Cardiac muscle cell (in vitro differentiated cells and primary cell): ENCODE data around the gene GPD1L. TPM values are rescaled to one million over a fixed set of nuclear protein-coding genes. Genes with fewer than 3 reads are reported as not detected.

ENCODE experiments used
- DNase-seq, 2 donors: peaks; one replicate each; pipeline versions ENCODE4 v3.0.0 to v3.0.0-alpha.2; 2010 to 2017; ENCODE audit warnings: low read depth in 1 of 2, low spot score in 1 of 2
- H3K27ac ChIP-seq: fragments of 200-600 bp; sonication (generic); 2 replicates; pipeline ENCODE4 v1.5.1; 2016
- H3K27me3 ChIP-seq: fragments of 200-600 bp; sonication (generic); 2 replicates; pipeline ENCODE4 v1.6.0; 2016; ENCODE audit warnings: control low read depth
- H3K36me3 ChIP-seq: fragments of 200-600 bp; sonication (generic); 2 replicates; pipeline ENCODE4 v1.5.1; 2016; ENCODE audit warnings: control low read depth
- H3K4me1 ChIP-seq: fragments of 200-600 bp; sonication (generic); 2 replicates; pipeline ENCODE4 v1.8.1; 2017; ENCODE audit warnings: low read depth, mild to moderate bottlenecking, mixed run types
- H3K4me3 ChIP-seq: fragments of 200-600 bp; sonication (generic); 2 replicates; pipeline ENCODE4 v1.5.1; 2016; ENCODE audit warnings: mild to moderate bottlenecking
- H3K9me3 ChIP-seq: fragments of 200-600 bp; sonication (generic); 2 replicates; pipeline ENCODE4 v1.5.1; 2017; ENCODE audit warnings: low read depth, mild to moderate bottlenecking, control low read depth
- polyA plus RNA-seq: library from polyadenylated mRNA; unstranded; fragments of >200 nt; fragmentation: Nextera tagmentation; extraction: Ambion mirVana; gene quantifications from 2 replicates; pipeline ENCODE4 v1.2.1, GENCODE V29; 2016
- total RNA-seq: library from RNA; depleted of rRNA; stranded (reverse); fragments of >200 nt; gene quantifications from 2 replicates; pipeline ENCODE4 v1.2.3, GENCODE V29; 2016
- TF ChIP-seq, protein P1 (sequence below): IDR thresholded peaks from 2 replicates; pipeline ENCODE4 v1.5.1; 2012; ENCODE audit warnings: low read depth, mild to moderate bottlenecking, low read length

The GPD1L gene
- total and polyA plus RNA-seq, 2 experiments from 2014 or later = 19.4 to 20.1 TPM

DNA sequence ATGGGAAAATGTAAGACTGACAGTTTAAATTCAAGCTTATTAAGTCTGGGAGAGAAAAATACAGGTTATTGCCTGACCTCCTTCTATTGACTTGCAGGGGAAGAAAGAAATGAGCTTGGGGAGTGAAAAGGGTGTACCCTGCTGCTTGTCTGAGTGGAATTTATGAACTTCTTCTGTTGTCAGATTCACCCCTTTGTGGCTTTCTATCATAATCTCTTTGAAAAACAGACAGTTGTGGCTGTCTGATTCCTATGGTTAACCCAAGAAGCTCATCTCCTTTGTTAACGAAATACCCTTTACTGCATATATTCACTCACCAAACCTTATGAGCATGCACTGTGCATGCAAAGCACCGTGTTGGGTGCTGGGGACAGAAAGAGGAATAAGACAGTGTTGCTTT lies 22.5 kb downstream of the GPD1L start:
- H3K36me3 ChIP-seq = no peaks in the 10 kb centered on the region
- TF ChIP-seq, protein P1, sequence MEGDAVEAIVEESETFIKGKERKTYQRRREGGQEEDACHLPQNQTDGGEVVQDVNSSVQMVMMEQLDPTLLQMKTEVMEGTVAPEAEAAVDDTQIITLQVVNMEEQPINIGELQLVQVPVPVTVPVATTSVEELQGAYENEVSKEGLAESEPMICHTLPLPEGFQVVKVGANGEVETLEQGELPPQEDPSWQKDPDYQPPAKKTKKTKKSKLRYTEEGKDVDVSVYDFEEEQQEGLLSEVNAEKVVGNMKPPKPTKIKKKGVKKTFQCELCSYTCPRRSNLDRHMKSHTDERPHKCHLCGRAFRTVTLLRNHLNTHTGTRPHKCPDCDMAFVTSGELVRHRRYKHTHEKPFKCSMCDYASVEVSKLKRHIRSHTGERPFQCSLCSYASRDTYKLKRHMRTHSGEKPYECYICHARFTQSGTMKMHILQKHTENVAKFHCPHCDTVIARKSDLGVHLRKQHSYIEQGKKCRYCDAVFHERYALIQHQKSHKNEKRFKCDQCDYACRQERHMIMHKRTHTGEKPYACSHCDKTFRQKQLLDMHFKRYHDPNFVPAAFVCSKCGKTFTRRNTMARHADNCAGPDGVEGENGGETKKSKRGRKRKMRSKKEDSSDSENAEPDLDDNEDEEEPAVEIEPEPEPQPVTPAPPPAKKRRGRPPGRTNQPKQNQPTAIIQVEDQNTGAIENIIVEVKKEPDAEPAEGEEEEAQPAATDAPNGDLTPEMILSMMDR = no peak
- no peaks in the 10 kb centered on the region for H3K9me3 ChIP-seq
- no peak for DNase-seq
- H3K4me3 ChIP-seq = no peak overlapping the region
- peaks cover 10% of the 10 kb centered on the region for H3K4me1 ChIP-seq
- H3K27me3 ChIP-seq = no peaks in the 10 kb centered on the region
- H3K27ac ChIP-seq = no peak overlapping the region

DNA sequence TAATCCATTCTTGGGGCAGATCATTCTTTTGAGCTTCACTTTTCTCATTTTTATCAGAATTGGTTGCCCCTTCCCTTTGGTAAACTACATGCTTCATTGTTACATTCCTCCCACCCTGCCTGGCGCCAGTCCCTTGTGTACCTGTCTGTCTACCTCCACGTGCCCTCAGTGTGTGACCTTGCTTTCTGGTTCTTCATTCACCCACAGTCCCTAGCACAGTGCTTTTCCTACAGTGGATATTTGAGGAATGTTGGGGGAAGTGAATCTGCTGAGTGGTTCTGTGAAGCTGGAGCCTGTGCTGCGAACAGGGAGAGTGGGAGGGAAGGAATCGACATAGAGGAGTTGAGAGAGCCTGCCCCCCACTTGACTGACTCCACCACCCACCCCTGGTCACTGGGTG lies 23.4 kb downstream of the GPD1L start:
- Histone ChIP-seq H3K9me3 (no peaks in the 10 kb centered on the region), H3K27ac (no peak overlapping the region), H3K27me3 (no peaks in the 10 kb centered on the region), H3K4me3 (no peak overlapping the region), H3K36me3 (no peaks in the 10 kb centered on the region), H3K4me1 (peaks cover 10% of the 10 kb centered on the region)
- no peak for DNase-seq
- TF ChIP-seq, protein P1 = no peak

DNA sequence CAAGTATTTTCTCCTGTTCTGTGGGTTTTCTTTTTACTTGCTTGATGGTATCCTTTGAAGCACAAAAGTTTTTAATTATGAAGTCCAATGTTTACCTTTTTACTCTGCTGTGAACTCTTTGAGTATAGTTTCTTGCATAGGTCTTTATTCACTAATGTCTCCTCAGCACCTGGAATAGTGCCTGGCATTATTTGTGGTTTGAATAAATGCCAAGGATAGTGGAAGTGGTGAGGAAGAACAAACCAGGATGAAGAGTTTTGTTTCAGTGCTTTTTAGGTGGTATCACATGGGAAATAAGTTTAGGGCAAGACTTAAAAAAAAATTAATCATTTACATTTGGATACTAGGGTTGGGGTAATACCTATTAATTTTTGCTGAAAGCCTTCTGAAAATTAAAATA lies 25.7 kb downstream of the GPD1L start:
- Histone ChIP-seq H3K4me3 (no peak overlapping the region), H3K9me3 (no peaks in the 10 kb centered on the region), H3K36me3 (no peaks in the 10 kb centered on the region), H3K4me1 (peaks cover 2% of the 10 kb centered on the region), H3K27ac (no peak overlapping the region), H3K27me3 (no peaks in the 10 kb centered on the region)
- TF ChIP-seq, protein P1 = no peak
- DNase-seq = no peak

DNA sequence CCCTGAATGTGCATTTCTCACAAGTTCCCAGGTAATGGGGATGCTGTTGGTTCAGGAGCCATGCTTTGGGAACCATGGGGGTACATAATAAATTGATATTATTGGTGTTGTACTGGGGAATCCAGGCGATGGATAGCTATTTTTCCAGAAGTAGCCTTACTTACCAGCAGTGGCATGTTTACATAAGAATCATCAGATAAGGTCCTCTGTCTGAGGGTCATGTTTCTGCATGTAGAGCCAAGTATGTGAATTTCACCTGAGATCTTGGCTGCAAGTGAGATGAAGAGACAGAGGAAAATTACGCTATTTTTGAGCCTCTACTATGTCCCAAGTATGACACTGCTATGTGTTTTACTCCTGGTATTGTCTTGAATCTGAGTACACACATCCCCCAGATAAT lies 26.3 kb downstream of the GPD1L start:
- Histone ChIP-seq H3K9me3 (no peaks in the 10 kb centered on the region), H3K27me3 (no peaks in the 10 kb centered on the region), H3K4me3 (no peak overlapping the region), H3K36me3 (no peaks in the 10 kb centered on the region), H3K4me1 (peaks cover 3% of the 10 kb centered on the region), H3K27ac (no peak overlapping the region)
- DNase-seq = no peak
- TF ChIP-seq, protein P1 = no peak

DNA sequence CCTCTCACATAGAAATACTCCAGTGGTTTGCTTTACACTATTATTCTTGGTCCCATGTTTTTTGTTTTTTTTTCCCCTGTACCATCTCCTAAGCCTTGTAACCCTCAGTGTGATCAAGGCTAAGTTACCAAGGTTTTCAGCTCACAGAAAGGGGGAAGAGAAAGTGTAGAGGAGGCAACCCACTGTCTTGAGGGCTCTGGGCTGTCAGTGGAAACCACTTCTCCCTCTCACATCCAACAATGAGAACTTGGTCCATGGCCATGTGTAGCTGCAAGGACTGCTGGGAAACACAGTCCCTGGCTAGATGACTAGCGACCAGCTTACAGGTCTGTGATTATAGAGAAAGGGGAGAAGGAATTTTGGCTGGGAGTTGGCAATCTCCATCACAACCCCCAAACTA lies 30.3 kb downstream of the GPD1L start:
- Histone ChIP-seq H3K9me3 (no peaks in the 10 kb centered on the region), H3K4me3 (no peak overlapping the region), H3K4me1 (peaks cover 10% of the 10 kb centered on the region), H3K27me3 (no peaks in the 10 kb centered on the region), H3K36me3 (no peaks in the 10 kb centered on the region), H3K27ac (no peak overlapping the region)
- DNase-seq = no peak
- TF ChIP-seq, protein P1 = no peak

DNA sequence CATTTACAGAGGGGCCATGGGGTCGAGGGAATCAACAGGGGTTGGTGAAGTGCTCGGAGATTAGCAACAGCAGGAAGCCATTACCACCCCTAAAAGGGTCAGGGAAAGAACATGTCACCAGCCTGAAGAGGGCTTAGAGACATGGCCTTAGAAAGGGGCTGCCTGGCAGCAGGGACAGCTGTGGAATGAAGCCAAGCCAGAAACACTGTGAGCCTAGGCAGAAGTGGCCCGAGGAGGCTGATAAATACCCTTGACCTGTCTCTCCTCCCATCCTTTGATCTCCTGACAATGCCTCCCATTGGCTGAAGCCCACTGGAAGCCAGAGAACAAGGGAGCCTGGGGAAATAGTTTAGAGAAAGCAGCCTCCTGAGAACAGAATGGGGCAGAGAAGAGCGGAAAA lies 31.4 kb downstream of the GPD1L start:
- Histone ChIP-seq H3K4me1 (peaks cover 10% of the 10 kb centered on the region), H3K27ac (peak overlapping the region; percentile 85), H3K9me3 (no peaks in the 10 kb centered on the region), H3K4me3 (no peak overlapping the region), H3K36me3 (no peaks in the 10 kb centered on the region), H3K27me3 (no peaks in the 10 kb centered on the region)
- peak in 1 of 2 donors; percentile 91 for DNase-seq
- TF ChIP-seq, protein P1 = no peak
